GM23338 (cell line): Measurements from ENCODE around the gene GRID2IP. TPM values are rescaled to one million over a fixed set of nuclear protein-coding genes. Genes with fewer than 3 reads are reported as not detected.

Experiments used
- ATAC-seq: fragments of 200-7000 bp; cut with Tn5 transposase; 3 replicates; pipeline ENCODE4 v1.9.1; 2020
- DNase-seq: peaks from one replicate; pipeline ENCODE4 v3.0.0-alpha.2; 2015; ENCODE audit warnings: low spot score
- H2AFZ ChIP-seq: fragments of 200-600 bp; sonication (generic); 2 replicates; pipeline ENCODE4 v1.8.0; 2016; ENCODE audit warnings: antibody characterized with exemption, mild to moderate bottlenecking, moderate library complexity
- H3F3A ChIP-seq: fragments of 200-600 bp; sonication (generic); replicated peaks from 2 replicates; pipeline ENCODE4 v1.8.0; 2017; ENCODE audit warnings: antibody characterized with exemption, mixed run types, low read depth
- H3K27ac ChIP-seq: fragments of 200-600 bp; sonication (generic); 2 replicates; pipeline ENCODE4 v1.6.1; 2016; ENCODE audit warnings: low read depth
- H3K27me3 ChIP-seq: fragments of 200-600 bp; sonication (generic); 2 replicates; pipeline ENCODE4 v1.8.0; 2016; ENCODE audit warnings: mild to moderate bottlenecking, mixed run types, moderate library complexity; ENCODE audit not compliant: insufficient read depth
- H3K36me3 ChIP-seq: fragments of 200-600 bp; sonication (generic); 2 replicates; pipeline ENCODE4 v1.8.0; 2016; ENCODE audit warnings: mild to moderate bottlenecking; ENCODE audit not compliant: insufficient read depth
- H3K4me1 ChIP-seq: fragments of 200-600 bp; sonication (generic); 2 replicates; pipeline ENCODE4 v1.8.0; 2016; ENCODE audit warnings: mild to moderate bottlenecking, moderate library complexity; ENCODE audit not compliant: insufficient read depth
- H3K4me2 ChIP-seq: fragments of 200-600 bp; sonication (generic); 2 replicates; pipeline ENCODE4 v1.7.1; 2017; ENCODE audit warnings: mixed run types
- H3K4me3 ChIP-seq: fragments of 200-600 bp; sonication (generic); 2 replicates; pipeline ENCODE4 v1.6.1; 2016; ENCODE audit warnings: mixed run types
- H3K79me2 ChIP-seq: fragments of 200-600 bp; sonication (generic); replicated peaks from 2 replicates; pipeline ENCODE4 v1.8.0; 2017; ENCODE audit warnings: mild to moderate bottlenecking; ENCODE audit not compliant: insufficient read depth
- H3K9me2 ChIP-seq: fragments of 200-600 bp; sonication (generic); 2 replicates; pipeline ENCODE4 v1.8.0; 2017; ENCODE audit not compliant: insufficient read depth
- H4K20me1 ChIP-seq: fragments of 200-600 bp; sonication (generic); replicated peaks from 2 replicates; pipeline ENCODE4 v1.8.0; 2017; ENCODE audit warnings: mild to moderate bottlenecking; ENCODE audit not compliant: insufficient read depth
- H3K27ac Mint-ChIP-seq: 2 replicates; pipeline ENCODE4 v1.8.0; 2020; ENCODE audit warnings: inconsistent platforms, mild to moderate bottlenecking, moderate library complexity, mixed read lengths
- H3K27me3 Mint-ChIP-seq: 3 replicates; pipeline ENCODE4 v1.8.0; 2022; ENCODE audit warnings: low read depth, mild to moderate bottlenecking, moderate library complexity, mixed read lengths, inconsistent platforms; ENCODE audit not compliant: insufficient read depth, poor library complexity
- H3K36me3 Mint-ChIP-seq: 3 replicates; pipeline ENCODE4 v1.8.0; 2021; ENCODE audit warnings: low read depth, mild to moderate bottlenecking, inconsistent platforms, moderate library complexity, mixed read lengths
- H3K4me1 Mint-ChIP-seq: 3 replicates; pipeline ENCODE4 v1.8.0; 2020; ENCODE audit warnings: mild to moderate bottlenecking, inconsistent platforms, mixed read lengths
- H3K4me3 Mint-ChIP-seq: 3 replicates; pipeline ENCODE4 v1.8.0; 2021; ENCODE audit warnings: moderate library complexity, mild to moderate bottlenecking, inconsistent platforms, mixed read lengths
- H3K9me3 Mint-ChIP-seq: 3 replicates; pipeline ENCODE4 v1.8.0; 2020; ENCODE audit warnings: moderate library complexity, mild to moderate bottlenecking, inconsistent platforms, mixed read lengths
- CREB1 ChIP-seq: fragments of 250-450 bp; sonication (Bioruptor Pico); IDR thresholded peaks from 2 replicates; pipeline ENCODE4 v1.5.0; 2020; ENCODE audit warnings: low read depth, mild to moderate bottlenecking, moderate library complexity
- CTCF ChIP-seq, 2 experiments: fragments of 200-600 bp in 1 of 2; sonication (generic) in 1 of 2; conservative IDR thresholded peaks; 2 replicates each; pipeline versions ENCODE4 v1.5.1 to v1.6.1; 2016 to 2017; ENCODE audit warnings: antibody characterized with exemption in 2 of 2, low read depth in 2 of 2, mild to moderate bottlenecking in 2 of 2, moderate library complexity in 1 of 2
- EZH2 ChIP-seq: fragments of 200-600 bp; sonication (generic); IDR thresholded peaks from one replicate; pipeline ENCODE4 v1.8.0; 2017; ENCODE audit warnings: antibody characterized with exemption, mild to moderate bottlenecking, low read depth; ENCODE audit not compliant: unreplicated experiment
- JUNB ChIP-seq: IDR thresholded peaks from one replicate; pipeline ENCODE4 v1.6.1; 2016; ENCODE audit warnings: antibody characterized with exemption; ENCODE audit not compliant: unreplicated experiment
- NANOG ChIP-seq: IDR thresholded peaks from 2 replicates; pipeline ENCODE4 v1.6.1; 2016; ENCODE audit warnings: antibody characterized with exemption, borderline replicate concordance
- POLR2AphosphoS5 ChIP-seq: IDR thresholded peaks from 2 replicates; pipeline ENCODE4 v1.6.1; 2016; ENCODE audit warnings: antibody characterized with exemption, low read depth
- REST ChIP-seq: IDR thresholded peaks from one replicate; pipeline ENCODE4 v1.6.1; 2018; ENCODE audit warnings: antibody characterized with exemption; ENCODE audit not compliant: unreplicated experiment
- STAT1 ChIP-seq: IDR thresholded peaks from one replicate; pipeline ENCODE4 v1.6.1; 2016; ENCODE audit warnings: antibody characterized with exemption; ENCODE audit not compliant: unreplicated experiment
- ZNF114 ChIP-seq: fragments of 250-450 bp; sonication (Bioruptor Pico); IDR thresholded peaks from 2 replicates; pipeline ENCODE4 v1.5.0; 2020; ENCODE audit warnings: mild to moderate bottlenecking, moderate library complexity
- ZNF331 ChIP-seq: fragments of 250-450 bp; sonication (Bioruptor Pico); IDR thresholded peaks from 2 replicates; pipeline ENCODE4 v1.5.0; 2020; ENCODE audit warnings: low read depth, mild to moderate bottlenecking, moderate library complexity
- polyA plus RNA-seq: library from polyadenylated mRNA; unstranded; fragments of >200 nt; fragmentation: Nextera tagmentation; extraction: Ambion mirVana; gene quantifications from 2 replicates; pipeline ENCODE4 v1.2.1, GENCODE V29; 2016
- total RNA-seq: library from RNA; depleted of rRNA; stranded (reverse); fragments of >200 nt; shearing (Covaris generic); gene quantifications from 2 replicates; pipeline ENCODE4 v1.2.3, GENCODE V29; 2014

GRID2IP gene
- total and polyA plus RNA-seq, 2 experiments from 2014 or later, result 0.73 to 1.5 TPM

DNA sequence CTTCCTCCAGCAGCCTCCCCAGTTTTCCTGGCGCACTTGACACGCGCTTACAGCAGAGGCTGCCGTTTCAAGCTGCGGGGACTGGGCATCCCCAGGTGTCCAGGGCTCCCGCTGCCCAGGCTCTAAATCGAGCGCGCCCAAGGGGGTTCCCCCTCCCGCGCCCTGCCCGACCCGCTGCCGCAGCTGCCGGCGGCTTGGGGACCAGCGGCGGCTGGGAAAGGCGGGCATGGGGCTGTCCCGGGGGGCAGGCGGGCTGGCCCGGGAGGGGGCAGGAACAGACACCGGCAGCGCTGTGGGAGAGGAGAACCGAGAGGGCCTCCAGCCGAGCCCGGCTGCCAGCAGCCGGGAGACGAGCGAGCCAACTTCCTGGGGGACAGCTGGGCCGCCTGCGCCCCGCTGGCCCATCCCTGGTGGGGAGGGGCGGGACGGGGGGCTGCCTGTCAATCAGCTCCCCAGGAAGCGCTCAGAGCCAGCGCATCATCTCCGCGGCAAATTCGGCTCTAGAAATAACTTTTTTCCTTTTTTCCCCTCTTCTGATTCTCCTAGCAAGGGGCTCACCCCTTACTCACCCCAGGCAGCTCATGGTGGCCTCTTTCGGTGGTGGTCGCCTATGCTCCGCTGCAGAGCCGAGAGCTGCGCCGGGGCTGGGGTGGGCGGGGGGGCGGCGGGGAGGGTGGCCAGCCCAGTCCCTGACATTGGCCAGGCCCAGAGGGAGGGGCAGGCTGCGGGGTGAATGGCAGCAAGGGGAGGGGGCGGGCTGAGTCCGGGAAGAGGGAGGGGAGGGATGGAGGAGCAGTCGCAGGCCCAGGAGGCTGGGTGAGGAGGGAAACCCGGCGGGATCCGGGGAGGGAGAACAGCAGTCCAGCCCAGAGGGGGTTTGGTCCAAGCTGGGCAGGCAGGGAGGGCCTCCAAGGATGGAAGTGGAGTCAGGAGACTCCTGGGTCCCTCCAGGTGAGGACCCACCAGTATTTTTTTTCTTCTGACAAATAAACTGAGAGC is 14.7 kb downstream of the GRID2IP start:
- H3K79me2 ChIP-seq, result no peaks in the 10 kb centered on the region
- peak overlapping the region; percentile 69; the same call in 2 of the 3 replicates for H3K4me3 Mint-ChIP-seq
- no peaks in the 10 kb centered on the region for H3K9me3 Mint-ChIP-seq
- TF ChIP-seq ZNF114, result no peak
- TF ChIP-seq STAT1, result no peak
- TF ChIP-seq ZNF331 (CRISPR knock-in tag), result no peak
- TF ChIP-seq EZH2, result no peak
- TF ChIP-seq NANOG, result no peak
- no peak for TF ChIP-seq JUNB
- peak; percentile 40; the same call in 1 of the 2 replicates for TF ChIP-seq POLR2AphosphoS5
- H3K36me3 ChIP-seq, result no peaks in the 10 kb centered on the region
- peaks cover 47% of the 10 kb centered on the region for H3K27me3 ChIP-seq
- DNase-seq (peak; percentile 94), ATAC-seq (peak; percentile 87)
- H3K4me1 ChIP-seq, result peaks cover 4% of the 10 kb centered on the region; the same call in 1 of the 2 replicates
- H3K4me2 ChIP-seq, result peak overlapping the region; percentile 91
- H3K27me3 Mint-ChIP-seq, result peaks cover 34% of the 10 kb centered on the region
- peaks cover 3% of the 10 kb centered on the region; the same call in 1 of the 3 replicates for H3K4me1 Mint-ChIP-seq
- H3K27ac ChIP-seq, result no peak overlapping the region
- no peaks in the 10 kb centered on the region; the same call in 1 of the 2 replicates for H3F3A ChIP-seq
- no peaks in the 10 kb centered on the region for H3K9me2 ChIP-seq
- H3K27ac Mint-ChIP-seq, result no peak overlapping the region
- H3K4me3 ChIP-seq, result peak overlapping the region; percentile 82
- H2AFZ ChIP-seq, result peak overlapping the region; percentile 93
- H4K20me1 ChIP-seq, result no peaks in the 10 kb centered on the region
- H3K36me3 Mint-ChIP-seq, result no peaks in the 10 kb centered on the region

GRCh38 chr7:6533893-6534495 is 17.3 kb downstream of the GRID2IP start:
- no peak overlapping the region for H3K27ac Mint-ChIP-seq
- H3K4me1 Mint-ChIP-seq, result peaks cover 13% of the 10 kb centered on the region; the same call in 2 of the 3 replicates
- no peak overlapping the region; the same call in 2 of the 3 replicates for H3K4me3 Mint-ChIP-seq
- Histone ChIP-seq H3K4me1 (peaks cover 16% of the 10 kb centered on the region; the same call in 1 of the 2 replicates), H3K27me3 (peaks cover 70% of the 10 kb centered on the region), H3K4me2 (no peak overlapping the region), H4K20me1 (no peaks in the 10 kb centered on the region), H3K4me3 (no peak overlapping the region), H3F3A (no peaks in the 10 kb centered on the region; the same call in 1 of the 2 replicates), H3K79me2 (no peaks in the 10 kb centered on the region), H2AFZ (no peak overlapping the region), H3K36me3 (no peaks in the 10 kb centered on the region), H3K27ac (no peak overlapping the region), H3K9me2 (no peaks in the 10 kb centered on the region)
- H3K36me3 Mint-ChIP-seq, result no peaks in the 10 kb centered on the region
- no peak for ATAC-seq
- peaks cover 53% of the 10 kb centered on the region for H3K27me3 Mint-ChIP-seq
- no peaks in the 10 kb centered on the region for H3K9me3 Mint-ChIP-seq
- DNase-seq, result no peak
- no peak for TF ChIP-seq ZNF114
- TF ChIP-seq JUNB, result no peak
- no peak for TF ChIP-seq REST
- TF ChIP-seq CTCF (conservative IDR thresholded peaks at IDR 0.05; ENCODE audit: low read depth in 2 of 2), result no peak
- TF ChIP-seq STAT1, result no peak
- no peak for TF ChIP-seq NANOG
- TF ChIP-seq EZH2, result no peak
- no peak for TF ChIP-seq CREB1 (CRISPR knock-in tag)
